Measurements from ENCODE around the gene ACSF2. TPM values are rescaled to one million over a fixed set of nuclear protein-coding genes. Genes with fewer than 3 reads are reported as not detected.
A peak's percentile ranks its signal among the peaks of the same experiment; 100 is the strongest.

The ACSF2 gene
- total and polyA plus RNA-seq, 2 of the 13 experiments (the other 11 are each of a cell fraction or from before 2014, with no cell fraction given), result 87.3 to 109 TPM

DNA sequence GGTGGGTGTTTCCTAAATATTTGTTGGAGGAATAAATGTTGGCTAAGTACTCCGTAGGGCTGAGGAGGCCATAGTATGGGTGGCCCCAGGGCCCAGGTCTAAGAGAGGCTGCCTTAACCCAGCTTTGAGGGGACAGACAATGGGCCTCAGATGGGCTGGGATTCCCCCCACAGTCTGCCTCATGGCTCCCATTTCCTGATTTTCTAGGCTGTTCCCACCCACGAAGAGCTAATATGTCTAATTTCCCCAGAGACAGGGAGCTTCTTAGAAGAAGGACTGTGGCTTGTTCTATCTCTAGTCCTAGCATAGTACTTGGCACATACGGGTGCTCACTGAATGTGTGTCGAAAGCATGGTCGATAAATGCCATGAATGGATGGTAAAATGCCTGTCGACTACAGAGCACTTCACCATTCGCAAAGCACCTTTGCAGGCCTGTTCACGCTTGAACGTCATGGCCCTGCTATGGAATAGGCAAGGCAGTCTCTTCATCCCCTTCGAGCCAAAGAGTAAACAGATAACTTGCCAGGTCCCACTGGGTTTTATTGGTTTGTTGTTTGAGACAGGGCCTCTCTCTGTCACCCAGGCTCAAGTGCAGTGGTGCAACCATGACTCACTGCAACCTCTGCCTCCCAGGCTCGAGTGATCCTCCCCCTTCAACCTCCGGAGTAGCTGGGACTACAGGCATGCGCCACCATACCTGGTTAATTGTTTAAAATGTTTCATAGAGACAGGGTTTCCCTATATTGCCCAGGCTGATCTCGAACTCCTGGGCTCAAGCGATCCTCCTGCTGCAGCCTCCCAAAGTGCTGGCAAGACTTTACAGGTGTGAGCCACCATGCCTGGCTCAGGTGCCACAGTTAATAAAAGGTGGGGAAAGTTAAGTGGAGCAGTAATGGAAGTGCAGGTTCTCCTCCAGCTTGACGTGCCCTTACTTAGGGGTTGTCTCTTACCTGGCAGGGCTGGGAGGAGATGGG lies 33.0 kb downstream of the ACSF2 start (continued):
- TF ChIP-seq ZNF34 (CRISPR knock-in tag; IDR thresholded peaks at IDR 0.05; ENCODE audit: borderline replicate concordance) (no peak), ZNF337 (CRISPR knock-in tag; IDR thresholded peaks at IDR 0.05; ENCODE audit: borderline replicate concordance, low read depth) (no peak), ZC3H13 (CRISPR knock-in tag; IDR thresholded peaks at IDR 0.05) (no peak), ZNF598 (CRISPR knock-in tag; IDR thresholded peaks at IDR 0.05; ENCODE audit: borderline replicate concordance) (no peak; the same call in 1 of the 2 replicates), ZNF562 (CRISPR knock-in tag; IDR thresholded peaks at IDR 0.05; ENCODE audit: borderline replicate concordance) (no peak), BORCS8-MEF2B (CRISPR knock-in tag; IDR thresholded peaks at IDR 0.05) (peak; percentile 48; the same call in 1 of the 2 replicates), ZNF367 (CRISPR knock-in tag; IDR thresholded peaks at IDR 0.05; ENCODE audit: borderline replicate concordance) (no peak), HDAC6 (IDR thresholded peaks at IDR 0.05; ENCODE audit: low read depth, low read length) (no peak), ZNF878 (CRISPR knock-in tag; IDR thresholded peaks at IDR 0.05) (0 out of 2 replicates have a peak, but pooled peaks have one; percentile 56)
- TF ChIP-seq, protein P1, sequence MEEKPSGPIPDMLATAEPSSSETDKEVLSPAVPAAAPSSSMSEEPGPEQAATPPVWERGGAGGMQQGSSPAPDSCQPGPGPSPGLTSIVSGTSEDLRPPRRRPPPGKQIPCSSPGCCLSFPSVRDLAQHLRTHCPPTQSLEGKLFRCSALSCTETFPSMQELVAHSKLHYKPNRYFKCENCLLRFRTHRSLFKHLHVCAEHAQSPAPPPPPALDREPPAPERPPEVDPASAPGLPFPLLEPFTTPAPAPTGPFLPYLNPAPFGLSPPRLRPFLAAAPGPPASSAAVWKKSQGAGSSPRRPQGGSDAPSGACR (CRISPR knock-in tag; IDR thresholded peaks at IDR 0.05), result no peak
- TF ChIP-seq, protein P2, sequence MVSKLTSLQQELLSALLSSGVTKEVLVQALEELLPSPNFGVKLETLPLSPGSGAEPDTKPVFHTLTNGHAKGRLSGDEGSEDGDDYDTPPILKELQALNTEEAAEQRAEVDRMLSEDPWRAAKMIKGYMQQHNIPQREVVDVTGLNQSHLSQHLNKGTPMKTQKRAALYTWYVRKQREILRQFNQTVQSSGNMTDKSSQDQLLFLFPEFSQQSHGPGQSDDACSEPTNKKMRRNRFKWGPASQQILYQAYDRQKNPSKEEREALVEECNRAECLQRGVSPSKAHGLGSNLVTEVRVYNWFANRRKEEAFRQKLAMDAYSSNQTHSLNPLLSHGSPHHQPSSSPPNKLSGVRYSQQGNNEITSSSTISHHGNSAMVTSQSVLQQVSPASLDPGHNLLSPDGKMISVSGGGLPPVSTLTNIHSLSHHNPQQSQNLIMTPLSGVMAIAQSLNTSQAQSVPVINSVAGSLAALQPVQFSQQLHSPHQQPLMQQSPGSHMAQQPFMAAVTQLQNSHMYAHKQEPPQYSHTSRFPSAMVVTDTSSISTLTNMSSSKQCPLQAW (CRISPR knock-in tag; IDR thresholded peaks at IDR 0.05), result peak; percentile 46; the same call in 1 of the 2 replicates
- TF ChIP-seq, protein P3, sequence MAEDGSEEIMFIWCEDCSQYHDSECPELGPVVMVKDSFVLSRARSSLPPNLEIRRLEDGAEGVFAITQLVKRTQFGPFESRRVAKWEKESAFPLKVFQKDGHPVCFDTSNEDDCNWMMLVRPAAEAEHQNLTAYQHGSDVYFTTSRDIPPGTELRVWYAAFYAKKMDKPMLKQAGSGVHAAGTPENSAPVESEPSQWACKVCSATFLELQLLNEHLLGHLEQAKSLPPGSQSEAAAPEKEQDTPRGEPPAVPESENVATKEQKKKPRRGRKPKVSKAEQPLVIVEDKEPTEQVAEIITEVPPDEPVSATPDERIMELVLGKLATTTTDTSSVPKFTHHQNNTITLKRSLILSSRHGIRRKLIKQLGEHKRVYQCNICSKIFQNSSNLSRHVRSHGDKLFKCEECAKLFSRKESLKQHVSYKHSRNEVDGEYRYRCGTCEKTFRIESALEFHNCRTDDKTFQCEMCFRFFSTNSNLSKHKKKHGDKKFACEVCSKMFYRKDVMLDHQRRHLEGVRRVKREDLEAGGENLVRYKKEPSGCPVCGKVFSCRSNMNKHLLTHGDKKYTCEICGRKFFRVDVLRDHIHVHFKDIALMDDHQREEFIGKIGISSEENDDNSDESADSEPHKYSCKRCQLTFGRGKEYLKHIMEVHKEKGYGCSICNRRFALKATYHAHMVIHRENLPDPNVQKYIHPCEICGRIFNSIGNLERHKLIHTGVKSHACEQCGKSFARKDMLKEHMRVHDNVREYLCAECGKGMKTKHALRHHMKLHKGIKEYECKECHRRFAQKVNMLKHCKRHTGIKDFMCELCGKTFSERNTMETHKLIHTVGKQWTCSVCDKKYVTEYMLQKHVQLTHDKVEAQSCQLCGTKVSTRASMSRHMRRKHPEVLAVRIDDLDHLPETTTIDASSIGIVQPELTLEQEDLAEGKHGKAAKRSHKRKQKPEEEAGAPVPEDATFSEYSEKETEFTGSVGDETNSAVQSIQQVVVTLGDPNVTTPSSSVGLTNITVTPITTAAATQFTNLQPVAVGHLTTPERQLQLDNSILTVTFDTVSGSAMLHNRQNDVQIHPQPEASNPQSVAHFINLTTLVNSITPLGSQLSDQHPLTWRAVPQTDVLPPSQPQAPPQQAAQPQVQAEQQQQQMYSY (CRISPR knock-in tag; IDR thresholded peaks at IDR 0.05), result no peak
- TF ChIP-seq, protein P4, sequence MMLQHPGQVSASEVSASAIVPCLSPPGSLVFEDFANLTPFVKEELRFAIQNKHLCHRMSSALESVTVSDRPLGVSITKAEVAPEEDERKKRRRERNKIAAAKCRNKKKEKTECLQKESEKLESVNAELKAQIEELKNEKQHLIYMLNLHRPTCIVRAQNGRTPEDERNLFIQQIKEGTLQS (CRISPR knock-in tag; IDR thresholded peaks at IDR 0.05), result peak; percentile 94
- TF ChIP-seq, protein P5, sequence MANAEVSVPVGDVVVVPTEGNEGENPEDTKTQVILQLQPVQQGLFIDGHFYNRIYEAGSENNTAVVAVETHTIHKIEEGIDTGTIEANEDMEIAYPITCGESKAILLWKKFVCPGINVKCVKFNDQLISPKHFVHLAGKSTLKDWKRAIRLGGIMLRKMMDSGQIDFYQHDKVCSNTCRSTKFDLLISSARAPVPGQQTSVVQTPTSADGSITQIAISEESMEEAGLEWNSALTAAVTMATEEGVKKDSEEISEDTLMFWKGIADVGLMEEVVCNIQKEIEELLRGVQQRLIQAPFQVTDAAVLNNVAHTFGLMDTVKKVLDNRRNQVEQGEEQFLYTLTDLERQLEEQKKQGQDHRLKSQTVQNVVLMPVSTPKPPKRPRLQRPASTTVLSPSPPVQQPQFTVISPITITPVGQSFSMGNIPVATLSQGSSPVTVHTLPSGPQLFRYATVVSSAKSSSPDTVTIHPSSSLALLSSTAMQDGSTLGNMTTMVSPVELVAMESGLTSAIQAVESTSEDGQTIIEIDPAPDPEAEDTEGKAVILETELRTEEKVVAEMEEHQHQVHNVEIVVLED (CRISPR knock-in tag; IDR thresholded peaks at IDR 0.05; ENCODE audit: borderline replicate concordance), result no peak; the same call in 1 of the 2 replicates
- TF ChIP-seq, protein P6, sequence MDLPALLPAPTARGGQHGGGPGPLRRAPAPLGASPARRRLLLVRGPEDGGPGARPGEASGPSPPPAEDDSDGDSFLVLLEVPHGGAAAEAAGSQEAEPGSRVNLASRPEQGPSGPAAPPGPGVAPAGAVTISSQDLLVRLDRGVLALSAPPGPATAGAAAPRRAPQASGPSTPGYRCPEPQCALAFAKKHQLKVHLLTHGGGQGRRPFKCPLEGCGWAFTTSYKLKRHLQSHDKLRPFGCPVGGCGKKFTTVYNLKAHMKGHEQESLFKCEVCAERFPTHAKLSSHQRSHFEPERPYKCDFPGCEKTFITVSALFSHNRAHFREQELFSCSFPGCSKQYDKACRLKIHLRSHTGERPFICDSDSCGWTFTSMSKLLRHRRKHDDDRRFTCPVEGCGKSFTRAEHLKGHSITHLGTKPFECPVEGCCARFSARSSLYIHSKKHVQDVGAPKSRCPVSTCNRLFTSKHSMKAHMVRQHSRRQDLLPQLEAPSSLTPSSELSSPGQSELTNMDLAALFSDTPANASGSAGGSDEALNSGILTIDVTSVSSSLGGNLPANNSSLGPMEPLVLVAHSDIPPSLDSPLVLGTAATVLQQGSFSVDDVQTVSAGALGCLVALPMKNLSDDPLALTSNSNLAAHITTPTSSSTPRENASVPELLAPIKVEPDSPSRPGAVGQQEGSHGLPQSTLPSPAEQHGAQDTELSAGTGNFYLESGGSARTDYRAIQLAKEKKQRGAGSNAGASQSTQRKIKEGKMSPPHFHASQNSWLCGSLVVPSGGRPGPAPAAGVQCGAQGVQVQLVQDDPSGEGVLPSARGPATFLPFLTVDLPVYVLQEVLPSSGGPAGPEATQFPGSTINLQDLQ (CRISPR knock-in tag; IDR thresholded peaks at IDR 0.05), result no peak

Data from HepG2 (cell line).